Chondrocyte (in vitro differentiated cells): ENCODE results near the gene FSTL1. TPM values are rescaled to one million over a fixed set of nuclear protein-coding genes. Genes with fewer than 3 reads are reported as not detected.

Source experiments
- DNase-seq: peaks from one replicate; pipeline ENCODE4 v3.0.0; 2021; ENCODE audit warnings: mixed read lengths, low spot score
- H3K27ac Mint-ChIP-seq: one replicate; pipeline ENCODE4 v1.8.0; 2021; ENCODE audit warnings: mild to moderate bottlenecking, moderate library complexity, mixed read lengths; ENCODE audit not compliant: unreplicated experiment
- H3K27me3 Mint-ChIP-seq: 2 replicates; pipeline ENCODE4 v1.8.0; 2021; ENCODE audit warnings: low read depth, mixed read lengths
- H3K36me3 Mint-ChIP-seq: 2 replicates; pipeline ENCODE4 v1.8.0; 2021; ENCODE audit warnings: low read depth, mixed read lengths
- H3K4me1 Mint-ChIP-seq: 2 replicates; pipeline ENCODE4 v1.8.0; 2021; ENCODE audit warnings: low read depth, mild to moderate bottlenecking, mixed read lengths
- H3K4me3 Mint-ChIP-seq: one replicate; pipeline ENCODE4 v1.8.0; 2021; ENCODE audit warnings: mild to moderate bottlenecking, moderate library complexity, mixed read lengths; ENCODE audit not compliant: unreplicated experiment
- H3K9me3 Mint-ChIP-seq: 2 replicates; pipeline ENCODE4 v1.8.0; 2021; ENCODE audit warnings: low read depth, mixed read lengths
- CTCF ChIP-seq: fragments of 200-600 bp; sonication (generic); IDR thresholded peaks from 2 replicates; pipeline ENCODE4 v1.5.0; 2021; ENCODE audit warnings: antibody characterized with exemption, mild to moderate bottlenecking, moderate library complexity
- long read RNA-seq: library from polyadenylated mRNA; stranded (forward); transcript quantifications from one replicate; pipeline ENCODE4 v2.0.0, GENCODE V29; 2021
- total RNA-seq: library from RNA; stranded (reverse); gene quantifications from 3 replicates; pipeline ENCODE4 v1.2.1, GENCODE V29; 2021

Gene FSTL1
- 2,561 to 3,511 TPM (median 3,398 TPM) in 3 replicates for total RNA-seq
- long read RNA-seq, full-length matches to known transcripts = 7,281 of 8,143 reads
- long read RNA-seq, partial matches to known transcripts = 427 of 8,143 reads
- long read RNA-seq, other reads (novel, unspliced or antisense) = 435 of 8,143 reads

GRCh38 chr3:120450600-120451271, at the start of gene FSTL1:
TSS of gene FSTL1 (minus strand) at chr3:120450992. CDS start at chr3:120450746, 246 bp downstream.
- peak; percentile 7 for TF ChIP-seq CTCF
- peak within 1 kb of the TSS; percentile 95 for H3K4me3 Mint-ChIP-seq
- peaks cover 18% of the 10 kb centered on the region for H3K36me3 Mint-ChIP-seq
- peaks cover 40% of the 10 kb centered on the region for H3K4me1 Mint-ChIP-seq
- H3K27ac Mint-ChIP-seq = peak within 1 kb of the TSS; percentile 91
- peaks cover 4% of the 10 kb centered on the region for H3K9me3 Mint-ChIP-seq
- H3K27me3 Mint-ChIP-seq = no peaks in the 10 kb centered on the region
- peak; percentile 93 for DNase-seq

- Mint-ChIP-seq H3K27ac (peak overlapping the region; percentile 88), H3K27me3 (no peaks in the 10 kb centered on the region), H3K9me3 (peaks cover 11% of the 10 kb centered on the region), H3K4me1 (peaks cover 48% of the 10 kb centered on the region), H3K36me3 (no peaks in the 10 kb centered on the region), H3K4me3 (no peak overlapping the region)
- TF ChIP-seq CTCF = no peak
- DNase-seq = no peak
These were observed 48.0 kb upstream of the FSTL1 start for GRCh38 chr3:120498556-120499346.

GRCh38 chr3:120497818-120498217, 47.0 kb upstream of the FSTL1 start:
- Mint-ChIP-seq H3K4me3 (peak overlapping the region; percentile 47), H3K27me3 (no peaks in the 10 kb centered on the region), H3K36me3 (no peaks in the 10 kb centered on the region), H3K4me1 (peaks cover 48% of the 10 kb centered on the region), H3K27ac (peak overlapping the region; percentile 81), H3K9me3 (peaks cover 14% of the 10 kb centered on the region)
- no peak for DNase-seq
- TF ChIP-seq CTCF = no peak

GRCh38 chr3:120497336-120497735, 46.5 kb upstream of the FSTL1 start:
- no peak for TF ChIP-seq CTCF
- H3K36me3 Mint-ChIP-seq = no peaks in the 10 kb centered on the region
- no peaks in the 10 kb centered on the region for H3K27me3 Mint-ChIP-seq
- peak overlapping the region; percentile 47 for H3K4me3 Mint-ChIP-seq
- peaks cover 14% of the 10 kb centered on the region for H3K9me3 Mint-ChIP-seq
- H3K27ac Mint-ChIP-seq = peak overlapping the region; percentile 81
- H3K4me1 Mint-ChIP-seq = peaks cover 48% of the 10 kb centered on the region
- DNase-seq = no peak

- no peak for DNase-seq
- Mint-ChIP-seq H3K4me1 (peaks cover 48% of the 10 kb centered on the region), H3K27ac (peak overlapping the region; percentile 81), H3K9me3 (peaks cover 14% of the 10 kb centered on the region), H3K27me3 (no peaks in the 10 kb centered on the region), H3K36me3 (peaks cover 3% of the 10 kb centered on the region), H3K4me3 (no peak overlapping the region)
- TF ChIP-seq CTCF = no peak
These were observed 45.6 kb upstream of the FSTL1 start for GRCh38 chr3:120496278-120497002.
